HT1080 (cell line): ENCODE data around the gene HMCN1. TPM values are rescaled to one million over a fixed set of nuclear protein-coding genes. Genes with fewer than 3 reads are reported as not detected.

Source experiments
- DNase-seq: peaks from one replicate; pipeline ENCODE4 v3.0.0-alpha.2; 2015; ENCODE audit warnings: low read depth
- total RNA-seq: library from RNA; depleted of rRNA; stranded (reverse); fragments of >200 nt; shearing (Covaris generic); gene quantifications from 2 replicates; pipeline ENCODE4 v1.2.3, GENCODE V29; 2014

The HMCN1 gene
- total RNA-seq, 1 experiment from 2014 or later: 0.21 TPM

GRCh38 chr1:185896863-185897262 is 162.7 kb downstream of the HMCN1 start:
- DNase-seq: peak; percentile 4

GRCh38 chr1:185906186-185906585 is 172.0 kb downstream of the HMCN1 start:
- no peak for DNase-seq

GRCh38 chr1:185907246-185907645 is 173.1 kb downstream of the HMCN1 start:
- no peak for DNase-seq

- DNase-seq: no peak
These were observed 177.8 kb downstream of the HMCN1 start for GRCh38 chr1:185911978-185912377.

GRCh38 chr1:185912504-185912903 is 178.3 kb downstream of the HMCN1 start:
- DNase-seq: no peak

GRCh38 chr1:185914089-185914488 is 179.9 kb downstream of the HMCN1 start:
- DNase-seq: no peak

GRCh38 chr1:185916861-185917260 is 182.7 kb downstream of the HMCN1 start:
- DNase-seq: peak; percentile 60

GRCh38 chr1:185917646-185918045 is 183.5 kb downstream of the HMCN1 start:
- peak; percentile 48 for DNase-seq

GRCh38 chr1:185920602-185921001 is 186.4 kb downstream of the HMCN1 start:
- no peak for DNase-seq

GRCh38 chr1:185921636-185922035 is 187.4 kb downstream of the HMCN1 start:
- no peak for DNase-seq

GRCh38 chr1:185926588-185926987 is 192.4 kb downstream of the HMCN1 start:
- no peak for DNase-seq

- no peak for DNase-seq
These were observed 195.6 kb downstream of the HMCN1 start for GRCh38 chr1:185929776-185930175.

GRCh38 chr1:185931438-185931837 is 197.2 kb downstream of the HMCN1 start:
- DNase-seq: no peak

GRCh38 chr1:185933580-185933979 is 199.4 kb downstream of the HMCN1 start:
- no peak for DNase-seq

GRCh38 chr1:185934476-185935189 is 200.4 kb downstream of the HMCN1 start:
- peak; percentile 23 for DNase-seq

GRCh38 chr1:185935360-185935759 is 201.2 kb downstream of the HMCN1 start:
- DNase-seq: no peak

GRCh38 chr1:185936641-185937040 is 202.4 kb downstream of the HMCN1 start:
- no peak for DNase-seq

- DNase-seq: peak; percentile 23
These were observed 204.2 kb downstream of the HMCN1 start for GRCh38 chr1:185938396-185938795.

GRCh38 chr1:185939142-185939541 is 205.0 kb downstream of the HMCN1 start:
- peak; percentile 21 for DNase-seq

- DNase-seq: no peak
These were observed 208.8 kb downstream of the HMCN1 start for GRCh38 chr1:185942961-185943360.

GRCh38 chr1:185956881-185957280 is 222.7 kb downstream of the HMCN1 start:
- no peak for DNase-seq

GRCh38 chr1:185957441-185958363 is 223.5 kb downstream of the HMCN1 start:
- DNase-seq: no peak
